HepG2 (cell line): ENCODE results near the gene USP32.

Experiments
- ATF7 ChIP-seq, 2 experiments: fragments of 450-650 bp in 1 of 2; sonication (generic) in 1 of 2; formaldehyde crosslinking in 1 of 2; IDR thresholded peaks; 2 replicates each; pipeline versions ENCODE4 v1.4.0 to v1.6.1; 2016 to 2020; ENCODE audit warnings: antibody characterized with exemption in 1 of 2, mild to moderate bottlenecking in 1 of 2, missing genetic modification reagents in 1 of 2
- BRCA1 ChIP-seq: sonication (generic); formaldehyde crosslinking; IDR thresholded peaks from 2 replicates; pipeline ENCODE4 v1.4.0; 2020; ENCODE audit warnings: missing genetic modification reagents
- HES4 ChIP-seq: sonication (generic); formaldehyde crosslinking; IDR thresholded peaks from 2 replicates; pipeline ENCODE4 v1.9.0; 2021; ENCODE audit warnings: mild to moderate bottlenecking, missing genetic modification reagents, borderline replicate concordance
- HNRNPH1 ChIP-seq: fragments of 200-400 bp; formaldehyde crosslinking; optimal IDR thresholded peaks from 2 replicates; pipeline ENCODE3; 2017; ENCODE audit warnings: mild to moderate bottlenecking, low read depth, low read length
- MAFK ChIP-seq, 2 experiments: IDR thresholded peaks in 1 of 2; conservative IDR thresholded peaks in 1 of 2; 2 replicates each; pipeline ENCODE4 v1.6.1; 2011; ENCODE audit warnings: improper control_type of control experiment in 2 of 2, low read length in 2 of 2
- POLR2G ChIP-seq: fragments of 200-400 bp; formaldehyde crosslinking; IDR thresholded peaks from 2 replicates; pipeline ENCODE4 v1.6.1; 2018; ENCODE audit warnings: mild to moderate bottlenecking, low read depth, low read length, moderate library complexity
- YEATS4 ChIP-seq: sonication (generic); formaldehyde crosslinking; IDR thresholded peaks from 2 replicates; pipeline ENCODE4 v1.4.0; 2020; ENCODE audit warnings: missing genetic modification reagents, borderline replicate concordance
- ZZZ3 ChIP-seq: sonication (generic); formaldehyde crosslinking; IDR thresholded peaks from 2 replicates; pipeline ENCODE4 v1.4.0; 2020; ENCODE audit warnings: missing genetic modification reagents, mild to moderate bottlenecking, borderline replicate concordance
- TF ChIP-seq, protein P1 (sequence below): IDR thresholded peaks from 2 replicates; pipeline ENCODE4 v1.6.1; 2016; ENCODE audit warnings: low read depth
- TF ChIP-seq, protein P2 (sequence below): sonication (generic); formaldehyde crosslinking; IDR thresholded peaks from 2 replicates; pipeline ENCODE4 v1.5.0; 2020; ENCODE audit warnings: mild to moderate bottlenecking, missing genetic modification reagents, moderate library complexity
- TF ChIP-seq, protein P3 (sequence below), 2 experiments: sonication (generic) in 1 of 2; formaldehyde crosslinking in 1 of 2; IDR thresholded peaks; 2 replicates each; pipeline versions ENCODE4 v1.5.1 to v1.6.1; 2011 to 2020; ENCODE audit warnings: borderline replicate concordance in 1 of 2, low read depth in 1 of 2, low read length in 1 of 2, mild to moderate bottlenecking in 1 of 2, missing genetic modification reagents in 1 of 2, moderate library complexity in 1 of 2

DNA sequence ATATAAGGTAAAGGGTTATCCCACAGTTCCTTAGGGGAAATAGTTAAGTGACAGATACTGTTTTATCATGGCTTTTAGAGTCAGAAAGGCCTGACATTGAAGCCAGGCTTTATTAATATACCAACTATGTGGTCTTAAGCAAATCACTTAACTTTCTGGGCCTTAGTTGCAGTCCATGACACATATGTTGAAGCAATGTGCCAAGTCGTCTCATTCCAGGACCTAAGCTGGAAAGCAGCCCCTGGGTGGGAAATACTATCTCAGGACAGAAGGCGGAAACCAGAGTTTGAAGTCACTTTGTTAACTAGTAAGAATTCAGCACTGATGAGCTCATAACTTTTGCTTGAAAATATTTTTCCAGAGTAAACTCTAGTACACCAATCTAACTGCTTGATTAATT lies 80.0 kb downstream of the USP32 start:
- TF ChIP-seq BRCA1 (no peak), HES4 (no peak), HNRNPH1 (no peak), ATF7 (IDR thresholded peaks at IDR 0.05) (no peak), ATF7 (CRISPR knock-in tag; IDR thresholded peaks at IDR 0.05) (no peak), ZZZ3 (no peak), MAFK (conservative IDR thresholded peaks at IDR 0.05 in 1 of 2, IDR thresholded peaks at IDR 0.05 in 1 of 2; ENCODE audit: low read length in 2 of 2) (no peak), POLR2G (no peak), YEATS4 (CRISPR knock-in tag) (no peak)
- TF ChIP-seq, protein P1, sequence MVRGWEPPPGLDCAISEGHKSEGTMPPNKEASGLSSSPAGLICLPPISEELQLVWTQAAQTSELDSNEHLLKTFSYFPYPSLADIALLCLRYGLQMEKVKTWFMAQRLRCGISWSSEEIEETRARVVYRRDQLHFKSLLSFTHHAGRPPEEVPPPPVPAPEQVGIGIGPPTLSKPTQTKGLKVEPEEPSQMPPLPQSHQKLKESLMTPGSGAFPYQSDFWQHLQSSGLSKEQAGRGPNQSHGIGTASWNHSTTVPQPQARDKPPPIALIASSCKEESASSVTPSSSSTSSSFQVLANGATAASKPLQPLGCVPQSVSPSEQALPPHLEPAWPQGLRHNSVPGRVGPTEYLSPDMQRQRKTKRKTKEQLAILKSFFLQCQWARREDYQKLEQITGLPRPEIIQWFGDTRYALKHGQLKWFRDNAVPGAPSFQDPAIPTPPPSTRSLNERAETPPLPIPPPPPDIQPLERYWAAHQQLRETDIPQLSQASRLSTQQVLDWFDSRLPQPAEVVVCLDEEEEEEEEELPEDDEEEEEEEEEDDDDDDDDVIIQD (CRISPR knock-in tag), result no peak
- TF ChIP-seq, protein P2, sequence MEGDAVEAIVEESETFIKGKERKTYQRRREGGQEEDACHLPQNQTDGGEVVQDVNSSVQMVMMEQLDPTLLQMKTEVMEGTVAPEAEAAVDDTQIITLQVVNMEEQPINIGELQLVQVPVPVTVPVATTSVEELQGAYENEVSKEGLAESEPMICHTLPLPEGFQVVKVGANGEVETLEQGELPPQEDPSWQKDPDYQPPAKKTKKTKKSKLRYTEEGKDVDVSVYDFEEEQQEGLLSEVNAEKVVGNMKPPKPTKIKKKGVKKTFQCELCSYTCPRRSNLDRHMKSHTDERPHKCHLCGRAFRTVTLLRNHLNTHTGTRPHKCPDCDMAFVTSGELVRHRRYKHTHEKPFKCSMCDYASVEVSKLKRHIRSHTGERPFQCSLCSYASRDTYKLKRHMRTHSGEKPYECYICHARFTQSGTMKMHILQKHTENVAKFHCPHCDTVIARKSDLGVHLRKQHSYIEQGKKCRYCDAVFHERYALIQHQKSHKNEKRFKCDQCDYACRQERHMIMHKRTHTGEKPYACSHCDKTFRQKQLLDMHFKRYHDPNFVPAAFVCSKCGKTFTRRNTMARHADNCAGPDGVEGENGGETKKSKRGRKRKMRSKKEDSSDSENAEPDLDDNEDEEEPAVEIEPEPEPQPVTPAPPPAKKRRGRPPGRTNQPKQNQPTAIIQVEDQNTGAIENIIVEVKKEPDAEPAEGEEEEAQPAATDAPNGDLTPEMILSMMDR (CRISPR knock-in tag), result no peak
- TF ChIP-seq, protein P3, sequence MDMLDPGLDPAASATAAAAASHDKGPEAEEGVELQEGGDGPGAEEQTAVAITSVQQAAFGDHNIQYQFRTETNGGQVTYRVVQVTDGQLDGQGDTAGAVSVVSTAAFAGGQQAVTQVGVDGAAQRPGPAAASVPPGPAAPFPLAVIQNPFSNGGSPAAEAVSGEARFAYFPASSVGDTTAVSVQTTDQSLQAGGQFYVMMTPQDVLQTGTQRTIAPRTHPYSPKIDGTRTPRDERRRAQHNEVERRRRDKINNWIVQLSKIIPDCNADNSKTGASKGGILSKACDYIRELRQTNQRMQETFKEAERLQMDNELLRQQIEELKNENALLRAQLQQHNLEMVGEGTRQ (IDR thresholded peaks at IDR 0.05; ENCODE audit: low read depth, low read length), result no peak
- TF ChIP-seq, protein P3 (CRISPR knock-in tag; IDR thresholded peaks at IDR 0.05; ENCODE audit: borderline replicate concordance), result no peak
